Measurements from ENCODE around the gene TRAPPC3L.
"Not testable (repeated sequence)": the region's sequence is repeated elsewhere in the genome, so short reads cannot be mapped to it uniquely, and the experiment has no call there.

The TRAPPC3L gene

DNA sequence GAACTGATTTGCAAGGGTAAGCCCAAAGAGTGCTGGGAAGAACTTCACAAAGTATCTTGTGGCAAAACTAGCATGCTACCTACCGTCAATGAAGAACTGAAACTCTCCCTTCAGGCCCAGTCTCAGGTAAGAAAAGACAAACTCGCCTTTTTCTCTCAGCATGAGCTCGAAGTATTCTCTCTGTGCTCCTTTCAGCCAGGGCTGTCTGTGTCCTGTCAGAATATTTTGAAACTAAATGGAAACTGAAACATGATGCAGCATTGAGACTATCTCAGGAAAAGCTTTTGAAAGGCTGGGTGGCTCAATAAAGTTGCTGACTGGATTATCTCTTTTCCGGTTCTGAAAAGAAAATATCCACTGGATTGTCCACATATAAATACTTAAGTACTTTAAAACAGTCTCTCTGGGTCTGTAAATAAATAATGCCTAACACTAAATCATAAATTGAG, 33.3 kb downstream of the TRAPPC3L start:
- no peak for DNase-seq

DNA sequence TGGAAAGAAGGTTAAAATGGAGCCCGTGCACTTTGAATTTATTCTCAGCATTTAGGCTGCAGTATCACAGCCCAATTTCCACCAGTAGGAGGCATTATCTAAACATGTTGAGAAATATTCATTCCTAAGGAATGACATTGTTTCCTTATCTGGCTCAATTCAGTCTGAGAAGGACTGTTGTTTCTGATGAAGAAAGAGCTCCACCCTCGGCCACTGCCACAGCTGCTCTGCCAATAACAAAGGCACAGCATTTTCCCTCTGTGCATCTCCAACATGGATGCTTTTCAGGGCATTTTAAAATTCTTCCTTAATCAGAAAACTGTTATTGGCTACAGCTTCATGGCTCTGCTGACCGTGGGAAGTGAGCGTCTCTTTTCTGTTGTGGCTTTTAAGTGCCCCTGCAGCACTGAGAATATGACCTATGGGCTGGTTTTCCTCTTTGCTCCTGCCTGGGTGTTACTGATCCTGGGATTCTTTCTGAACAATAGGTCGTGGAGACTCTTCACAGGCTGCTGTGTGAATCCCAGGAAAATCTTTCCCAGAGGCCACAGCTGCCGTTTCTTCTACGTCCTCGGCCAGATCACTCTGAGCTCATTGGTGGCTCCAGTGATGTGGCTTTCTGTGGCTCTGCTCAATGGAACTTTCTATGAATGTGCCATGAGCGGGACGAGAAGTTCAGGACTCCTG, 33.9 kb downstream of the TRAPPC3L start, which contains the start of gene CALHM5:
Gene CALHM5, plus strand, starts transcription at position 216 of the 687 bp plus-strand sequence. Its CDS starts 58 bp downstream, at position 274.
- no peak for DNase-seq

DNA sequence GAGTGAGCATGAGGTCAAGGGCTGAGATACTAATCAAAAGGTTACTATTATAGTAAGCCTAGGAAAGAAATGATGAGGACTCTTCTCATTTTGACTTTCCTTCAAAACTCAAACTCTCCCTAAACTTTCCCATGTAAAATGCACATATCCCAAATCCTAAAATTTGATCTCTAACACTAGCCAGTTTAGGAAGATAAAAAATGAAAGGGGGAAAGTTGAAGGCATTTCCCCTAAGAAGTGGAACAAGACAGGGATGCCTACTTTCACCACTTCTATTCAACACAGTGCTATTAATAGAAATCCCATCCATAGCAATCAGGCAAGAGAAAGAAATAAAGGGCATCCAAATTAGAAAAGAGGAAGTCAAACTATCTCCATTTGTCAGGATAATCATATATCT, 37.0 kb downstream of the TRAPPC3L start:
- no peak for DNase-seq

DNA sequence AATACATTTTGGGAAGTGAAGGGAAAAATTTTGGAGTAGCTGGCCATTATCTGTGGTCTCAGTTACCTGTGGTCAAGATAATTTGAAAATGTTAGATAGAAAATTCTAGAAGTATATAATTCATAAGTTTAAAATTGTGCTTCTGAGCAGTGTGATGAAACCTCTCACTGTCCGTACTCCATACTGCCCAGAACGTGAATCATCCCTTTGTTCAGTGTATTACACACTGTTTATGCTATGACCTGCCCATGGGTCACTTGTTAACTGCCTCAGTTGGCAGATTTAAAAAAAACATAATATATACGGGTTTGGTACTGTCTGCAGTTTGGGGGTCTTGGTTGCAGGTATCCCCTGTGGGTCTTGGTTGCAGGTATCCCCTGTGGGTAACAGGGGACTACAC, 38.2 kb downstream of the TRAPPC3L start:
- DNase-seq, result no peak

DNA sequence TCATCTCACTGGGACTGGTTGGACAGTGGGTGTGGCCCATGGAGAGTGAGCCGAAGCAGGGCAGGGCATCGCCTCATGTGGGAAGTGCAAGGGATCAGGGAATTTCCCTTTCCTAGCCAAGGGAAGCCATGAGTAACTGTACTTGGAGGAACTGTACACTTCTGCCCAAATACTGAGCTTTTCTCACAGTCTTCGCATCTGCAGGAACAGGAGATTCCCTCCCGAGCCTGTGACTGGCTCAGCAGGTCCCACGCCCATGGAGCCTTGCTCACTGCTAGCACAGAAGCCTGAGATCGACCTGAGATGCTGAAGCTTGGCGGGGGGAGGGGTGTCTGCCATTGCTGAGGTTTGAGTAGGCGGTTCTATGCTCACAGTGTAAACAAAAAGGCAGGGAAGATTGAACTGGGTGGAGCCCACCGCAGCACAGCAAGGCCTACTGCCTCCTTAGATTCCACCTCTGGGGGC, 44.5 kb downstream of the TRAPPC3L start:
- DNase-seq, result no peak

DNA sequence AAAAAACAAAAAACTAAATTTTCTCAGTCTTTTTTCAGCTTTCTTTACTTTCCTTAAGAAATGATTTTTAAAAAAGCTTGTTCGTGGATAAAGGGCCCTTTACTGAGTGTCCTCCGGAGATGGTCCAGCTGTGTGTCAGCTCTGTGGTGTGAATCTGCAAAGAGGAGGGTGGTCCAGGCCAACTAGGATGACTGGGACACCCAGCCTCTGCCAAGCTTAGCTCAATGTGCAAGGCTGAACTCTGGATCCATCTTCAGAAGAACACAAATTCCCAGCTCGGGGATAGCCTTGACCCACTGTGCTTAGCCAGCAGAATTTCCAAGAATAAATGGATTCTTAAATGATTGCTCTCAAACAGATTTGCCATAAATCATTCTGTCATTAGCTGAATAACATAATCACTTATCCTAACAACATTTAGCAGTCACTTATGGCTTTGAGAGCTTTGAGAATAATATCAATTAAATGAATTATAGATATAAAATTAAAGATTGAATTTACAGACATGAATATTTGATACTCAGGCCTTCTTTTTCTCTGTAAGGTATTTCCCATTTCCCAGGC, 48.3 kb downstream of the TRAPPC3L start:
- DNase-seq, result no peak

DNA sequence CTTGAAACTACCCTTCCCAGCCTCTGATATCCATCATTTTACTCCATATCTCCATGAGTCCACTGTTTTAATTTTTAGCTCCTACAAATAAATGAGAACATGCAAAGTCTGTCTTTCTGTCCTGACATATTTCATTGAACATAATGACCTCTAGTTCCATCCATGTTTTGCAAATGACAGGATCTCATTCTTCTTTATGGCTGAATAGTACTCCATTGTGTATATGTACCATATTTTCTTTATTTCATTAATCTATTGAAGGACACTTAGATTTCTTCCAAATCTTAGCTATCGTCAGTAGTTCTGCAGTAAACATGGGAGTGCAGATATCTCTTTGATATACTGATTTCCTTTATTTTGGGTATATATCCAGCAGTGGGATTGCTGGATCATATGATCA, 50.3 kb downstream of the TRAPPC3L start:
- not testable (repeated sequence) for DNase-seq

DNA sequence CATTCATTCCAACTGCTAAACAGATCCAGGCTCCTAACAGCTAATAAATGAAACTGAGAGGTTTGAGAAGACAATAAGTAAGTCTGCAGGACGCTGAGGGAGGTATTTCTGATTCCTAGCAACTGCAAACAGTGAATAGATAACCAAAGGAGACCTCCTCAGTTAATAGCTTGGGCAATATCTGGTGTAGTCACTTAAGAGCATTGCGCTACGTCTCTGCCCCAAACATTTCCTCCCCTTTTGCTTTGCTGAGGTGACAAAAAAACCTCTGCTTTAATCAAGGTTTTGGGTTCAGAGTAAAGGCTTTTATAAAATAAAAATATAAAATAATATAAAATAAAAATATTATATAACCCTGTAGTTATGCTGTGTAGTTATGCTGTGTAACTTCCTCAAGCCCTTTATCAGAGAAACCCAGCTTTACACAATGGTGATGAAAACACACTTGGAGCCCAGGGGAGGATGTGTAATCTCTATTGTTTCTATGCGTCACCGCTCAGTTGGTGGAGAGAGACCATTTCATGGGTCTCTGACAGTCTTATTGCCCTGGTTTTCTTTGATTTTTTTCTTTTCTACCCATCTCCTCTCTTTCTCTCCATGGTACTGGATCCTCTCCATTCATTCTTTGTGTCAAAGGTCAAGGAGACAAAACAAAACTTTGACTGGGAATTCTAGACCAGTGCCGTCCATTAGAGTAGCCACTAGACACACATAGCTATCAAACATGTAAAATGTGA, 53.0 kb downstream of the TRAPPC3L start:
- no peak for DNase-seq

DNA sequence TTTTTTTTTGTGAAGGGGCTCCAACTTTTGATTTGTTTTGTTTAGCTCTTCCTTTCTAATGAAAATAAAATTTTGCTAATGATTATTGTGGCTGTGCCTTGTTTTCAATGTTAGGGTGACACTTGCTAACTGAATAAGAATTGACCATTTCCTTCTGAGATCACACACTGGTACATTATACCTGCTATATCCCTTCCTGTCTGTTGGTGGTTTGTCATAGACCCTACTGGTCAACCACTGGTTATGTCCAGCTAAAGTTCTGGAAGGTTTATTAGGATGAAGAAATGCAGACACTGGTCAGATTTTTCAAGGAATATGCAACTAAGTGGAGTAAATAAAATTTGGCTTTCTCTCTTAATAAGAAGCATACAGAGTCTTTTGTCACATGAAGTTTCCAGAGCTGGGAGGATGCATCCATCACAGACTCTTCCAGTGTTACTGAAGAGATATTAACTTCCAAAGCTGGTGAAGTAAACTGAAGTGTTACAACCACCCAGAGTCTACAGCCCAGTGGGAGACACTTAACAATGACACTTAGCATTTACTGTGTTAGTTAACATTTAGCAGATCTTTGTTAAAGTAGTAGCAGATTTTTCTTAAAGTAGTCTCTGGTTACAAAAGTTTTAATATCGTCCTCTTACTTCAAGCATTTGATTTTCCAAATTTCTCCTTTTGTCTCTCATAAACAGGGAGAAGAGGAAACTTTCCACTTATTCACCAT, 53.7 kb downstream of the TRAPPC3L start:
- DNase-seq, result no peak

DNA sequence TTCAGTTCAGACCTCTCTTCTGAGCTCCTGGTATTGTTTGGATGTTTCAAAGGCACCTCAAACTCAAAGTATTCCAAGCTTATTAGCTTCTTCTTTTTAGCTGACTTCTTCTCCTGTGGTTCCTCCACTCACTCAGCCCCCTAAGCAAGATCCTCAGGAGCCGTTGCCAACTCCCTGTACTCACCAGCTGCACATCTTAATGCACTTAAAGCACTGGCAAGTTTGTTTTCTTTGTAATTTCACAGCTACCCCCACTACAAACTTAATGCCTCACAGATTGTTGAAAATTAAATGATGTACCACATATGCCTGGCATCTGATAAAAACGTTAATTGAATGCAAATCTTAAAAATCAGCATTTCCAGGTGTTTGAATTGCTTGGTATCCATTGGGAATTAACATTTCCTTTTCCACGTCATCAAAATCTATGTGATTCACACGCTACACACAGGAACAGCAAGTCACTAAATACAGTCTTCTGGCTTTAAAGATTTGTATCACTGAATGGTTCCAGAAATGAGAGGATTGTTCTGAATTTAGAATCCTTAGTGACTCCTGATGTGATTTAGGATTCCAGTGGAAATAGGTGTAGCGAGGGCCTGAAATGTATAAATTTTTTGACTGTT, 59.8 kb downstream of the TRAPPC3L start:
- DNase-seq, result no peak

DNA sequence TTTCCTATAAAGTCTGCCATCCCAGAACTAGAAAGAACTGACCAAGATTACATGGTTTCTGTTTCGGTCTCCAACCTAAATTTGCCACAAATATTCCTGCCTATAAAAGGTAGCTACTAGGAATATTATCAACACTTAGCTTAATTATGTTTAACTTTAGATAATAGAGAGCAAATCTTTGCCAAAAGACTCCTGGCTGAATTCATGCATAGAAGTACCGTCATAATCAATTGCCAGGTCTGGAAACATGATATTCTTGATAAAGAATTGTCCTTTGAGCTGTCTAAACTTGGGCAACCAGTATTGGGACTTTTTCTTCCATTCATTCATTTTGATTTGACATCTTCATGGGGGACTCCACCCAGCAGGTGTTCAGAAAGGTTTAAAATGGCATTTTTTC, 61.9 kb downstream of the TRAPPC3L start:
- DNase-seq, result no peak

DNA sequence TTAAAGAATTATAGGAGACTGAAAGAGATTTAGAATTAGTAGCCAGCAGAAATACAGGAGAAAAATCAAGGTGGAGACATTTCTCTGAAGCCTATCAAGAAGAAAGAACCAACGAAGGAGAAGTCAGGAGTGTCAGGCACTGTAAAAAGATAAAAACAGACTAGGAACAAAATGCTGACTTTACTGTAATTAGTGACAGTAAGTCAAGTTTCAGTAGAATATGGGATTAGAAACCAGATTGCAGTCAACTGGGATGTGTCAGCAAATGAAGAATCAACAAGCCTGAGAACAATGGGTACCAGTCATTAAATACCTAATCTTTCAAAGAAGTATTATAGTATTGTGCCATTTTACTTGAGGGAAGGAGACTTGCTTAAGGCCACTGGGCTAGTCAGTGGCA, 62.7 kb downstream of the TRAPPC3L start:
- no peak for DNase-seq

DNA sequence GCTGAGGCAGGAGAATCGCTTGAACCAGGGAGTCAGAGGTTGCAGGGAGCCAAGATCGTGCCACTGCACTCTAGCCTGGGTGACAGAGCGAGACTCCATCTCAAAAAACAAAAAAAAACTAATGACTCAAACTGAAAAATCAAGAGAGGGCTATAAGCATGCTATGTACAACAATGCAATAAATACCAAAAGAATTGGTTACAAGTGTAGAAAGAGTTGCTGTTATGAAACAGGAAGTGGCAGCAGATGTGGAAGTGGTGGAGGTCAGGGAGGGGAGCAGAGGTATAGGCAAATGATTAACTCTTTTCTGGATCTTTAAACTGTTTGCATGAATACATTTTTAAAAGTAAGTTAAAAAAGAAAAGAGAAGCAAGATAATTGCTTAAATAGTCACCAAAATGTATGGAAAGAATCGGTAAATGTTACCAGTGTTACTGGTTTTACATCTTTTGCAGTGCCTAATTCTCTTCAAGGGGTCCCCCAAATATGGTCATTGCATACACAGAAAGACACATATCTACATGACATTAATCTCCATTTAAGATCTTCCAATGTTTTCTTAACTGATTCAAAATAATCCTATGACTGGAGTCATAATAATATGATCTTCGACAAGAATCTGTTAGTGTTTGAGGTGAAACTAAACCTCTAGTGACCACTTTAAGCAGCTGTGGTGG, 69.3 kb downstream of the TRAPPC3L start:
- no peak for DNase-seq

DNA sequence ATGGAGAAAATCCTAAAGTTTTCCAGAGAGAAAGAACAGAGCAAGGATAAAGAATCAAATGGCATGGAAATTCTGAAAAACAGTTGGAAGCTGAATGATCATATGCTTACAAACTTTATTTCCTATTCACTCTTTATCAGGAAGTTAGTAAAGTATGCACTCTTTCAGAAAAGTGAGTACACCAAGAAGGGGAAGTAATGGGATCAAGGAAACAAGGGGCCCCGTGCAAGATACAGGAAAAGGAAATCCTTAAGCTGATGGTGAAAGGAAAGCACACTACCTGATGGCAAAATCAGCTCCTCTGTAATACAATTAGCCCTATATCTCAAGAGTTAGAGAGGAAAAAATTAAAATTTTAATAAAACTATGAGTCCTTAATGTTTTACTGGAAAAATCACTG, 70.3 kb downstream of the TRAPPC3L start:
- no peak for DNase-seq

DNA sequence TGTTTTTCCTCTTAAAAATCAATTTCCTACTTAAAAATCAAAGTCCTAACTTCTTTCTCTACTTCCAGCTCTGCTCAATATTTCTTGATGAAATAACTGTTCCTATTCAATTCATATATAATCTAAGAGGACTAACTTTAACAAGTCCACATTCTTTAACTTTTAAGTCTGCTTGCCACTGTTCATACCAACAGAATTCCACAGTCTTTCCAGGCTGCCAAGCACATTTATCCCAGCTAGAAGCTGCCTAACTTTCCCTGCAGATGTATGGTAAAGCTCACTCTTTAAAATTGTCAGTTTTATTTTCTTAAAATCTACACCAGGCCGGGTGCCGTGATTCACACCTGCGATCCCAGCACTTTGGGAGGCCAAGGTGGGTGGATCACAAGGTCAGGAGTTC, 72.8 kb downstream of the TRAPPC3L start:
- DNase-seq, result no peak

DNA sequence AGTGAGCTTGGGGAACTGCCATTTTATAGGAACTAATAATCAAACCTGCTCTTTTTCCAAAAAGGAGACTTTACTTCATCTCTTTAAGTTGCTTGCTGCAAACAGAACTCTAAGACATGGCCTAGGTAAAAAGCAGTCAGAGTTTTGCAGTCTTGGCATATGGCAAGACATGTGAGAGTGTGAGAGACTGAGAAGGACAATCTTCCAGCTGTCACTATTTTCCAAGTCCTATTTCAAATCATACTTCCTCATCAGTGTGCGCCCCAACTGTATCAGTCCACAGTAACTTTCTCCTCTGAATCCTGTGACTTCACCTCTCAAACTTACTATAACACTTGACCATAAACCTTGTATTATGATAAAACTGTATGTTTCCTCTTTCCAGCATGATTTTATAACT, 74.0 kb downstream of the TRAPPC3L start:
- DNase-seq, result no peak

DNA sequence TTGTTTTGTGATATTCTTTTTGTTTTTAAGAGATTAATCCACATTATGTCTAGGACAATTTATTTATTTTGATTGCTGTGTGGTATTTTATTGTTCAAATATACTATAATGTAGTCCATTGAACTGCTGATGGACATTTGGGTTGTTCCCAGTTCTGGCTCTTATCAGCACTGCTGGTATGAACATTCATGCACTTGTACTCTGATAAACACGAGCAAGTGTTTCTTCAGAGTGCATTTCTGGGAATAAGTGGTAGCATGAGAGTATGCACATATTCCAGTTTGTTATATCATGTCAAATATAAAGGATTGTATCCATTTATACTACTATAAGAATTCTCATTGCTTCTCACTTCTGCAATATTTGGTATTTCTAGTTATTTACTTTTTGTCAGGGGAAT, 77.2 kb downstream of the TRAPPC3L start:
- DNase-seq, result no peak

DNA sequence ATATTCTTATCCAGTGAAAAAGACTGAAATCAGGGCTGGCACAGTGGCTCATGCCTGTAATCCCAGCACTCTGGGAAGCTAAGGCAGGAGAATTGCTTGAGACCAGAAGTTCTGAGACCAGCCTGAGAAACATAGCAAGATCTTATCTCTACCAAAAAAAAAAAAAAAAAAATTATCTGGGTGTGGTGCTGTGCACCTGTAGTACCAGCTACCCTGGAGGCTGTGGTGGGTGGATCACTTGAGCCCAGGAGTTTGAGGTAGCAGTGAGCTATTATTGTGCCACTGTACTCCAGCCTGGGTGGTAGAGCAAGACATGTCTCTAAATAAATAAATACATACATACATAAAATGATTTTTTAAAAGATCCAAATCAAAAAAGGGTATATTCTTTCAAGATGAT, 78.0 kb downstream of the TRAPPC3L start:
- DNase-seq, result no peak

DNA sequence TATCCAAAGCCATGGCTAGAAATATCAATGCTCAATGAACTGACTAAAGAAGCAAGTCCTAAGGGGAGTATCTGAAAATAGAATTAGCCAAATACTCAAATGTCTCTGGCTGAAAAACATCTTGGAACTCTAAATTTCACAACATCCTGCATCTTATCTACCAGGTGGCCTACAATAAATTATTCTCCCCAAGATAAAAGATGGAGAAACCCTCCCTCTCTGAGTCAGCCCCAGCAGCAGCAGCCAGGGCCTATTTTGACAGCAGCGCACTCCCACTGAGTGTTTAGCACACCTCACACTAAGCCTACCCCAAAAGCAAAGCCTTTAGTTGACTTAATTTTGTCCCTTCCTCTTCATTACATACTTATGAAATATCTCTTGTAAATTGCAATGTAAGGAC, 78.4 kb downstream of the TRAPPC3L start:
- DNase-seq, result no peak

DNA sequence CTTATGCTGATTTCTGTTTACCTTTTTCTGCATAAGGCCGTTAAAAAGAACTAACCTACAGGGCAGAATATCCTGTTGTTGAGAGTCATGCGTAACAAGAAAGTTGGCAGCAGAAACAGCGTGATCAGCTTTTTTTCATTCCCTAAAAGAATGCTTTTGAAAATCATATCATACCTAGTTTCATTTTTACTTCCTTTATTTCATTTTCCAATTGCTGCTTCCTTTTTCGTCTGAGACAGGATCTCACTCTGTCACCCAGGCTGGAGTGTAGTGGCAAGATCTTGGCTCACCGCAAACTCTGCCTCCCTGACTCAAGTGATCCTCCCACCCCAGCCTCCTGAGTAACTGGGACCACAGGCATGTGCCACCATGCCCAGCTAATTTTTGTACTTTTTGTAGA, 80.2 kb downstream of the TRAPPC3L start:
- DNase-seq, result no peak

DNA sequence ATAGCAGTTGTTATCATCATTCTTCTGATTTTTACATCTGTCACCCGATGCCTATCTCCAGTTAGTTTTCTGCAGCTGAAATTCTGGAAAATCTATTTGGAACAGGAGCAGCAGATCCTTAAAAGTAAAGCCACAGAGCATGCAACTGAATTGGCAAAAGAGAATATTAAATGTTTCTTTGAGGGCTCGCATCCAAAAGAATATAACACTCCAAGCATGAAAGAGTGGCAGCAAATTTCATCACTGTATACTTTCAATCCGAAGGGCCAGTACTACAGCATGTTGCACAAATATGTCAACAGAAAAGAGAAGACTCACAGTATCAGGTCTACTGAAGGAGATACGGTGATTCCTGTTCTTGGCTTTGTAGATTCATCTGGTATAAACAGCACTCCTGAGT, 82.2 kb downstream of the TRAPPC3L start:
- no peak for DNase-seq

Data from NCI-H1436 treated with DMSO at 0.1 percent for 48 hours (cell line).